Femur (tissue), 1 donor: ENCODE results near the gene C9orf85.
"Not testable (repeated sequence)": the region's sequence is repeated elsewhere in the genome, so short reads cannot be mapped to it uniquely, and the experiment has no call there.

Source experiments
- DNase-seq: peaks from one replicate; pipeline ENCODE4 v3.0.0-alpha.2; 2017

C9orf85 gene

GRCh38 chr9:71944754-71945375, 33.4 kb downstream of the C9orf85 start:
- DNase-seq = no peak

- DNase-seq = not testable (repeated sequence)
Observed at GRCh38 chr9:71954652-71955051, 43.2 kb downstream of the C9orf85 start.

- DNase-seq = no peak
Observed at GRCh38 chr9:71955300-71955915, 44.0 kb downstream of the C9orf85 start.

- DNase-seq = no peak
Observed at GRCh38 chr9:71962328-71962727, 50.9 kb downstream of the C9orf85 start.

GRCh38 chr9:71963471-71963996, 52.1 kb downstream of the C9orf85 start:
- not testable (repeated sequence) for DNase-seq

GRCh38 chr9:71965403-71965802, 54.0 kb downstream of the C9orf85 start:
- no peak for DNase-seq

- DNase-seq = no peak
Observed at GRCh38 chr9:71966601-71967000, 55.2 kb downstream of the C9orf85 start.

GRCh38 chr9:71968541-71969090, 57.2 kb downstream of the C9orf85 start:
- DNase-seq = no peak

GRCh38 chr9:71975833-71976232, 64.4 kb downstream of the C9orf85 start:
- no peak for DNase-seq

GRCh38 chr9:71977003-71977402, 65.6 kb downstream of the C9orf85 start:
- no peak for DNase-seq

- peak; percentile 66 for DNase-seq
Observed at GRCh38 chr9:71980266-71981190, 69.1 kb downstream of the C9orf85 start.

GRCh38 chr9:71981944-71982343, 70.5 kb downstream of the C9orf85 start:
- no peak for DNase-seq

GRCh38 chr9:71984403-71984802, 73.0 kb downstream of the C9orf85 start:
- DNase-seq = peak; percentile 81

GRCh38 chr9:71984831-71985281, 73.4 kb downstream of the C9orf85 start:
- DNase-seq = no peak

GRCh38 chr9:71985297-71985911, 74.0 kb downstream of the C9orf85 start:
- DNase-seq = no peak

GRCh38 chr9:71986900-71987299, 75.5 kb downstream of the C9orf85 start:
- no peak for DNase-seq

GRCh38 chr9:71987471-71988371, 76.3 kb downstream of the C9orf85 start:
- no peak for DNase-seq

GRCh38 chr9:71990466-71990865, 79.0 kb downstream of the C9orf85 start:
- no peak for DNase-seq

- no peak for DNase-seq
Observed at GRCh38 chr9:72005451-72005850, 94.0 kb downstream of the C9orf85 start.

- no peak for DNase-seq
Observed at GRCh38 chr9:72006501-72006900, 95.1 kb downstream of the C9orf85 start.

GRCh38 chr9:72007726-72008125, 96.3 kb downstream of the C9orf85 start:
- DNase-seq = not testable (repeated sequence)
